CD4-positive, alpha-beta T cell treated with Interleukin-21 for 1 hour (primary cell): ENCODE data around the gene MPP2.
A peak's percentile ranks its signal among the peaks of the same experiment; 100 is the strongest.
"Not testable (repeated sequence)": the region's sequence is repeated elsewhere in the genome, so short reads cannot be mapped to it uniquely, and the experiment has no call there.

ENCODE experiments used
- DNase-seq: peaks from one replicate; pipeline ENCODE4 v3.0.0-alpha.2; 2020

MPP2 gene, protein sequence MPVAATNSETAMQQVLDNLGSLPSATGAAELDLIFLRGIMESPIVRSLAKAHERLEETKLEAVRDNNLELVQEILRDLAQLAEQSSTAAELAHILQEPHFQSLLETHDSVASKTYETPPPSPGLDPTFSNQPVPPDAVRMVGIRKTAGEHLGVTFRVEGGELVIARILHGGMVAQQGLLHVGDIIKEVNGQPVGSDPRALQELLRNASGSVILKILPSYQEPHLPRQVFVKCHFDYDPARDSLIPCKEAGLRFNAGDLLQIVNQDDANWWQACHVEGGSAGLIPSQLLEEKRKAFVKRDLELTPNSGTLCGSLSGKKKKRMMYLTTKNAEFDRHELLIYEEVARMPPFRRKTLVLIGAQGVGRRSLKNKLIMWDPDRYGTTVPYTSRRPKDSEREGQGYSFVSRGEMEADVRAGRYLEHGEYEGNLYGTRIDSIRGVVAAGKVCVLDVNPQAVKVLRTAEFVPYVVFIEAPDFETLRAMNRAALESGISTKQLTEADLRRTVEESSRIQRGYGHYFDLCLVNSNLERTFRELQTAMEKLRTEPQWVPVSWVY

DNA sequence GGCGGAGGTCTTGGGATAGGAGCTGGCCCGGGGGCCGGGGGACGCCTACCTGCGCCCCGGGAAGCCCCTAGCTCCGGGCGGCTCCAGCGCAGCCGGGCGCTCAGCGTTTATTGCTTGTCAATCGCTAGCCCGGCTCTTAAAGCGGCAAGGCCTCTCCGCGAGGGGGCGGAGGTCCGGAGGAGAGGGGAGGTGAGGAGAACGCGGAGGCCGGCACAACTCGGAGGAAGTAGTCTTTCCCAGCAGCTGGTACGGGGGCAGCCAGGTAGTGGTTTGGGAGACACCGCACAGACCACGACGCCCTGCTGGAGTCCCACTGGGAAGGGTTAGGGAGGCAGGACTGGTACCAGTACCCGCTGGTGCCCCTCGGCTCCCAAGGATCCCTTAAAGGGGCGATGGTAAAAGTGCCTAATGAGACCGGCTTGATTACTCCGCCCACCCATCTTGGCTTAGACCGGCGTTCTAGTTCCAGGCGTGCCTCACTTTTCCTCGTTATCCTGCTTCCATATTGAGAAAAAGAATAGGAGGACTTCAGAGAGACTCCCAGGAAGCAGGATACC is at the start of gene MPP2:
Gene MPP2 (minus strand): TSS at position 112 of the 557 bp plus-strand sequence. CDS start 3,076 bp downstream, outside the sequence.
- DNase-seq = peak; percentile 64

DNA sequence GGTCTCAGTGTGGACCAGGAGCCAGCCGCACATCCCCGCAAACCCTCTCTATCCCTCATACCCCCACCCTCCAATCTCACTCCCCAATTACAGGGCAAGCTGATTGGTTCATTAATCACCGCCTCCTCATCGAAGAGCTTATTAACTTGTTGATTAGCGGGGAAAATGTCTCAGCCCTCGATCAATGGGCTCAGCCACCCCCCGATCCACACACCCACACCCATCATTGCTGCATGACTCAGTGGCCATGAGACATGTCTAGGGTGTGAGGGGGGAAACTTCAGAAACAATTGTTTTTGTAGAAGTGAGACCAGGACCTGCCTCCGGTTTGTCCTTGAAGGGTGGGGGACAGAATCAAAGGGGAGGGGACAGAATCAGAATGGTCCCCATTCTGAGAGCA is 48.9 kb upstream of the MPP2 start:
- DNase-seq = no peak

DNA sequence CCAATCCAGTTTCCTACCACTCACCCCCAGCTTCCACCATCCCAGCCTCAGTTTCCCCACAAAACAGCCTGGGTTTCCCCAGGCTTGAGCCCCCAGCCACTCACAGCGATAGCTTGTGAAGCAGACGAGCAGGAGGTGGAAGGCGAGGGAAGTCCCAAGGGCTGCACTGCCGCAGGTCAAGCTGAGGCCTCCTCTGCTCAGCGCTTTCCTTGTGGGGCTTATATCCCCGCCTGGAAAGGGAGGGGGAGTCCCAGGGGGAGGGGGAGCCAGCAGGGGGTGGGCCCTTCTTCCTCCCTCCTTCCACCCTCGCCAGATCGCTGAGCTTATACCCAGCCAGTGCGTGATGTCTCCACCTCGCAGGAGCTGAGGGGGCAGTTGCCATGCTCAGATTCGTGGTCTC is 46.4 kb upstream of the MPP2 start, which contains the start of gene PYY:
Gene PYY (minus strand): TSS at position 195 of the 400 bp plus-strand sequence. CDS start 457 bp downstream, outside the sequence.
- DNase-seq = no peak

DNA sequence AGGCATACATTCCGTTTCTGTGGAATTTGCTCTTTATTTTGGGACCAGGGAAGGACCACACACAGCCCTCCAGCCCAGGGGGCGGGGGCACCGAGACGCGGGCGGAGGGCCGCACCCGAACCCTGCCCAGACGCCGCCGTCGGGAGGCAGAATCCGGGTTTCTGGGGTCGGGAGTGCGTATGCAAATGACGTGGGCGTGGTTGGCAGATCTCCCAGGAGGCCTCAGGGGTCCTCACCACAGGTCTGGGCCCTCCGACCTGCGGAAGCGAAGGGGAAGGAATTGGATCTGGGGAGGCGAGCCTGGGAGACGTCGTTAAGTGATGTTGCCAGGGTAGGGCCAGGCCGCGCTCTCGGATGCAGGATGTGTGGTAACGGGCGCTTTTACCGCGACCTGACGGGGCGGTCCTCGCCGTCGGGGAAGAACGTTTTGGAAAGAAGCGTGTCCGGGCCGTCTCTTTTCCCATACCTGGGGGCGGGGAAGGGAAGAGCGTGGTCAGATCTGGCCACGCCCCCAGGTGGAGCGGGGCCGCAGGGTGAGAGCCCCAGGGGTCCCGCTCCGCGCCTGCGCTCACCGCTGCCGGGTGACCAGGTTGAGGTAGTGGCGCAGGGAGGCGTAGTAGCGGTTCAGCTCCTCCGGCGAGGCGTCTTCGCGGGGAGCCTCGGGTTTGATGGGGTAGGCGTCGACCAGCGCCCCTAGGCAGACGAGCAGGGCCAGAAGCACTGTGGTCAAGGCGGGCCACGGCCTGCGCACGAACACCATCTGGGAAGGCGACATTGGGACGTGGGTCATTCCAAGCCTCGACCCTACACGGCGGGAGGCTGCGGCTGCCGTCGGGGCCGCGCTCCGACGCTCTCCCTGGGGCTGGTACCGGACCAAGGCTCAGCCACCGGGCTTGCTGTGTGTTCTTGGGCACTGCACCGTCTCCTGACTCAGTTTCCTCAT is 45.7 kb upstream of the MPP2 start:
- DNase-seq = no peak

DNA sequence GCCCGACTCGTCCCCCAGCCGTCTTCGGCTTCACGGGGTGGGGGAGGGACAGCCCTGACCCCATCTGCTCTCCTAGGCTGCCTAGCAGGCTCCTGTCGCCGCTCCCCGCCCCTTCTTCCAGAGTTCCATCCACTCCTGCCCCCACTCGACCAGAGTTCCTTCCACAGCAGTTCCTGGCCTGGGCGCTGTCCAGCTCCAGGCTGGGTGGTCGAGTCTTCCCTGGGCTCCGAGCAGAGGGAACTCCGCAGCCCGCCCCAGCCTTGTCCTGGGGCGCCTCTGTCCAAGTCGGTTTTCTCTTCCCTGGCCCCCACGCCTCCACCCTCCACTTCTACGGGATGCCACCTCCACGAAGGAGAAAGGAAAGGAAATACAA is 45.0 kb upstream of the MPP2 start:
- no peak for DNase-seq

DNA sequence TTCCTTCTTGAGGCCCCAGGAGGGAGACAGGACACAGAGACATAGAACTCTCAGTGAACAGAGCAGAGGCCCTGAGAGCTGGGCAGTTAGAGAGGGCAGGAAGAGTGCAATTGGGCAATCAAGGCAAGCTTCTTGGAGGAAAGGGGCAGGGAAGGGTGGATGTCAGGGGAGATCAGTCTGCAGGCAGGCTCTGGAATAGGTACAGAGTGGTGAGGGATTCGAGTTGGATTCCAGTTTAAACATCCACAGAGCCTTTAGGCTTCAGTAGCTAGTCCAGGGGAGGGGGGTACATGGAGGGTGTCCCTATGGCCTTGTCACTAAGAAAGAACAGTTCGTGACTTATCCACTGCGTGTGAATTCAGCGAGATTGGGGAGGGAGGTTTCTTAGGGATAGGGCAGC is 44.4 kb upstream of the MPP2 start:
- no peak for DNase-seq

DNA sequence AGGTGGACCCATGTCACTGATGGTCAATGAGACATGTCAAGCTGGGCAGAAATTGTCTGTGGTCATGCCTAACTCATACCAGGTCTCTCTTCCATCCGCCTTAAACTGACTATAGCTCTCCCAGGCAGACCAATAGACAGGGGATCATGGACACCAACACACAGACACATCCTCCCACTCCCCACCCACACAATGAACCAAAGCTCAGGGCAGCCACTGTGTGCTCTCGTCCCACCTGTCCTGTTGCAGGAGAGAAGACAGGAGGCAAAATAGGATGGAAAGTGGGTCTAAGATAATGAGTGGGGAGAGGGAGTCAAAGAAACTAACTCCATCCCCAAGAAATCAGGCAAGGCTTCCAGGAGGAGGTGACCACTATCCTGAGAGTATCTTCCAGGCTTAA is 43.2 kb upstream of the MPP2 start:
- DNase-seq = no peak

DNA sequence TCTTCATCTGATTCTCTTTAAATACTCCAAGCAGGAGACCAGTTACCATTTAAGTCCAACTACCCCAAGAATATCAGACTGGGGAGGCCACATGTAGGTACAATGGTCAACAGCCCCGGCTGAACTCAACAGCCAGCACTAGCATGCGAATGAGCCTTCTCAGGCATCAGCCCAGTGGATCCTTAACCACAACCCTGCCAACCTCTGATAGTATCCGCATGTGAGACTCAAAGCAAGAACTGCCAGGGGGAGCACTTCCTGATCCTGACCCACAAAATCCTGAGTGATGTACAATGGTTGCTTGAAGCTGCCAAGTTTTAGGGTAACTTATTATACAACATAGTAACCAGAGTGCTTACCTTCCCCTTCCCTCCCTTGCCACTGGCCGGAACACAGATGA is 42.4 kb upstream of the MPP2 start:
- DNase-seq = no peak

DNA sequence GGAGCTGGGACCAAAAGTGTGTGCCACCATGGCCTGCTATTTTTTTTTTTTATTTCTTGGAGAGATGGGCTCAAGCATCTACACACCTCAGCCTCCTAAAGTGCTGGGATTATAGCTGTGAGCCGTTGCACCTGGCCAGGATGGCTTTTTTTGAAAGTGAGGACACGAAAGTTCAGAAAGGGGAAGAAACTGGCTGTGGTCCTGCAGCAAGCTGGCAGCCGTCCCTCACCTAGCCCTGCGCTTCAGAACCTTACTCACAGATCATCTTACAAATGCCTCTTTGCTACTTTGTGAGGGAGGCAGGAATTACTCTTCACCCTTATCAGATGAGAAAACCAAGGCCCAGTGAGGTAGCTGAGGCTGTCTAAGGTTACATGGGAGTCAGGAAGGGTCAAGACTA is 39.4 kb upstream of the MPP2 start:
- DNase-seq = no peak

DNA sequence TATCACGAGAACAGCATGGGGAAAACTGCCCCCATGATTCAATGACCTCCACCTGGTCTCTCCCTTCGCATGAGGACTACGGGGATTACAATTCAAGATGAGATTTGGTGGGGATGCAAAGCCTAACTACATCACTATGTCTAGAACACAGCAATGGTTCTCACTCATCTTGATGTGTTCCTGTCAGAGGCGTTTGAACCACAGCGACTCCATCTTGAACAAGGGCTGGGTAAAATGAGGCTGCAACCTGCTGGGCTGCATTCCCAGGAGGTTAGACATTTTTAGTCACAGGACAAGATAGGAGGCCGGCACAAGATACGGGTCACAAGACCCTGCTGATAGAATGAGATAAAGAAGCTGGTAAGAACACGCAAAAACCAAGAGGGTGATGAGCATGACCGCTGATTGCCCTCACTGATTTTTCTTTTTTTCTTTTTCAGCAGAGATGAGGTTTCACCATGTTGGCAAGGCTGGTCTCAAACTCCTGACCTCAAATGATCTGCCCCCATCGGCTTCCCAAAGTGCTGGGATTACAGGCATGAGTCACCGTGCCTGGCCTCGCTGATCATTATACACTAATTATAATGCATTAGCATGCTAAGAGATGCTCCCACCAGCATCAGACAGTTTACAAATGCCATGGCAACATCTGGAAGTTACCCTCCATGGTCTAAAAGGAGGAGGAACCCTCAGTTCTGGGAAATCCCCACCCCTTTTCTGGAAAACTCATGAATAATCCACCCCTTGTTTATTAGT is 37.9 kb upstream of the MPP2 start:
- no peak for DNase-seq

DNA sequence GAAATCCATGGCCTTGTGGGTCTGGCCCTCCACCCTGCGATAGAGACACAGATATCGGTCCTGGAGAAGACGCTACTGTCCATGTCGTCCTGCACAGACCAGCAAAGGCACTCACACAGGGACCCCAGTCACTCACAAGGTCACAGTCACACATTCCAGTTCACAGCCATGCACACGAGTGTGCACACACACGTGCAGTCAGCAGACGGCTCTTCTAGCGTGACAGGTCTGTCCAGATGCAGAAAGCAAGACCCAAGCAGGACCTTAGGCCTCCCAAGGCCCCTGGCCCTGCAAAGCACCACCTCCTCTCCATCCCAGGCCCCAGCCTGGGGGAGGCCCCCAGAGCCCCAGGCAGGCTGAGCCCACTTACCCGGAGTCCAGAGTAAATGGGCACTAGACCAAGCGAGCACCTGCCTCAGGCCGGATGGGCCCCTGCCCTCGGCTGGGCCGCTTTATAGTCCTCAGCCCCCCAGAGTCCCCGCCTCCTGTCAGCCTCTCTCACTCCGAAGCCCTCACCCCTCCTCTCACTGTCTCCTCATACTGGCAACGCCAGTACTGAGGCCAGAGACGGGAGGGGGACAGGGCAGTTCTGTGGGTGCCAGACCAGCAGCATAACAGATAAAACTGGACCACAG is 34.8 kb upstream of the MPP2 start, which contains the start of gene PPY:
Gene PPY (minus strand): TSS at position 426 of the 635 bp plus-strand sequence. CDS start 822 bp downstream, outside the sequence.
- no peak for DNase-seq

DNA sequence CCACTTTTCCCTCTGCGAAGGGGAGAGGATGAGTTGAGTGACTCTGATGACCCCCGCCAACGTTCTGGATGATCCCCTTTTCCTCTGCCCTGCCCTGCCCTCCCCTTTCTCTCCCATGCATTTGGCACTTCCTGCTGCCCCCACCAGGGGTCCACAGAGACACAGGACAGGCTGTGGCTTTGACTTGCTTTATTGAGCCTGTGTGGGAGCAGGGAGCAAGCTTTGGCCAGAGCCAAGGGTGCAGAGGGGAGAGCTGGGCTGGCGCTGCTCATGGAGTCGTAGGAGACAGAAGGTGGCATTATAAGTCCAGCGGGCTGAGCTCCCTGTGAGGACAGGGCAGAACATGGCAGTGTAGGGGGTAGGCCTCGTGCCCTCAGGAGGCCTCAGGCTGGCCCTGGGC is 33.3 kb upstream of the MPP2 start:
- DNase-seq = no peak

DNA sequence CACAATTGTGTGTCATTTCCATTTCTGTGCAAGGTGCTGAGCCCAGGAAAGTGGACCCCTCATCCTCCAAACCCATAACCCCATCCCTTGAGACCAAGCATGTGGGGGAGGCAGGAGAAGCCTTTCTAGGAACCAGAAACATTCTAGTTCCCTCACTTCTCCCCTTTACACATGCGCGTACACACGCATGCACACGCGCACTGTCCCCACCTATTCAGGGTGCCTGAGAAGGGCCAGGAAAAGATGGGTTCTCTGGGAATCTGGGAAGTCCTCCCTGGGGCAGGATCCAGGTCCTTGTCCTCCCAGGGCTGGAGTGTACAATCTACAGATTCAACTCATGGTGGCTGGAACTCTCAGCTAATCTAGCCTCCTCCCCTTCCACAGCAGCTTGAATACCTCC is 32.5 kb upstream of the MPP2 start:
- DNase-seq = no peak

DNA sequence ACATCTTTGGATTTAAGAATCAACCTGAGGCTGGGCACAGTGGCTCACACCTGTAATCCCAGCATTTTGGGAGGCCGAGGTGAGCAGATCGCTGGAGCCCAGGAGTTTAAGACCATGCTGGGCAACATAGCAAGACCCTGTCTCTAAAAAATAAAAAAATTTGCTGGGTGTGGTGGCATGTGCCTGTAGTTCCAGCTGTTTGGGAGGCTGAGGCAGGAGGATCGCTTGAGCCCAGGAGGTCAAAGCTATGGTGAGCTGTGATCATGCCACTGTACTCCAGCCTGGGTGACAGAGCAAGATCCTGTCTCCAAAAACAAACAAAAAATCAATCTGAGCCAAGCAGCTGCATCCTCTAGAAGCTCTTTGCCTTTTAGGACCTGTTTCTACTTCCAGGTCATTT is 32.1 kb upstream of the MPP2 start:
- not testable (repeated sequence) for DNase-seq

DNA sequence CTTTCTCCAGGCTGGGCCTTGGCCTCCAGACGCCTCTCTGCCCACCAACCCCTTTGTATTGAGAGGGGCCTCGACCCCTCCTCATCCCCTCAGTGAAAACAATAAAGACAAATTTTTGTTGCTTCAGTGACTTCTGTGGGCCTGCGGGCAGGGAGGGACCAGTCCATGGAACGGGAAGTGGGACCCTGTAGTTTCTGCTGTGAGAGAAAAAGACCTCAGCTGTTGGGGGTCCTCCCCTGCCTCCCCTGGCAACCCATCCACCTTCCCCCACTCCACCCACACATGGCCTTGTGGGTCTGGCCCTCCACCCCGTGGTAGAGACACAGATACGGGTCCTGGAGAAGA is 31.5 kb upstream of the MPP2 start:
- DNase-seq = no peak

DNA sequence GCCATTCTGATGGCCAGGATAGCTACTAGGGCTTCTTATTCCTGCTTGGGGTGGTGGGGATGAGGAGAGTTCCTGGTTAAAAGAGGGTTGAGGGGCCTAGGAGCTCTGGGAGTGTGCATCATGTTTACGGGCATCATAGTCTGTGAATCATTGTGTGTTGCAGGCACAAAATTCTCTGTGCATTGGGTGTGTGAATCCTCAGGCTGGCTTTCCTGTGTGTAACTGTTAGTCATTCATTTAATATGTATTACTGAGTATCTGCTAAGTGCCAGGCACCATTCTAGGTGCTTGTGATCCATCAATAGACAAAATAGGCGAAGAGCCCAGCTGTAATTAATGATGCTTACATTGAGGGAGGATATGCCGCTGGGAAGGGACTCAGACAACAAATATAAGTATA is 29.1 kb upstream of the MPP2 start:
- DNase-seq = no peak

DNA sequence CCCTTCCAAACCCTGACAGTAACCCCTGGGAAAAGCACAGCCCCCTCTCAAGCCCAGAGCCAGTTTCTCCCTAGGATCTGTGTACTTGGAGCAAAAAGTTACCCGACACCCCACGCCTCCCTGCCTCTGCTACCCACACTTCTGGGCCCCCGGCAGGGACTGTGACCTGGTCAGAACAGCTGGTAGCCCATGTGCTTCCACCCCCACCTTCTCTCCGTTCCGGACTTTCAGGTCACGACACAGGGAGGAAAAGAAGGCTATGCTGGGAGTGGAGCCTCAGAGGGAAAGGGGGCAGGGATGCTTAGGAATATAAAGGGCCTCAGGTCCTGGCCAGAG is 28.6 kb upstream of the MPP2 start:
- no peak for DNase-seq

DNA sequence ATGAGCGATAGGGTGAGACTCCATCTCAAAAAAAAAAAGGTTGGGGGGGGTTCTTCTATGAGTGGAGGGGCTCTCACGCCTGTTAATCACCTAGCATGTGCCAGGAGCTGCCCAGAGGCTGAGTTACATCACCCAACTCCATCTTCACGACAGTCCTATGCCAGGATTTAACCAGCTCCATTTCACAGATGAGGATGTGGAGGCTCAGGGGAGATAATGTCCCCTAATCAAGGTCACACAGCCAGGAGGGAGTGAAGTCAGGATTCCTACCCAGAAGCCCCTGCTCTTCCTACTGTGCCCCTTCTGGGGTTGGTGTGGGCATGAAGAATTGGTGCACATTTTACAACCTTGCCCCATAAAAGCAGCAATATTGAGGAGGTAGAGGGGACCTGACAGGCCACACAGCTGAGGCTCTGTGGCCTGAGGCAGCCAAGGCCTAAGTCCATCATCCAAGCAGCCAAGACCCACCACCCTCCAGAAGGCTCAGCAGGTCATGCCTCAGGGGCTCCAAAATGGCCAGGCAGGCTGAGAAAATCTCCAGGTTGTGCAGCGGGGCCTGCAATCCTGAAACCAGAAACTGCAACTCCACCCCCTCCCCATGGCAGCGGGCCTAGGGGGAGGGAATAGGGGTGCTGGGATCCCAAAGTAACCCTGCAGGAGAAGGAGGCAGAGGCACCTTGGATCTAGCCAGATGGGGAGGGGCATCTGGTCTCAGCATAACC is 28.0 kb upstream of the MPP2 start:
- no peak for DNase-seq

DNA sequence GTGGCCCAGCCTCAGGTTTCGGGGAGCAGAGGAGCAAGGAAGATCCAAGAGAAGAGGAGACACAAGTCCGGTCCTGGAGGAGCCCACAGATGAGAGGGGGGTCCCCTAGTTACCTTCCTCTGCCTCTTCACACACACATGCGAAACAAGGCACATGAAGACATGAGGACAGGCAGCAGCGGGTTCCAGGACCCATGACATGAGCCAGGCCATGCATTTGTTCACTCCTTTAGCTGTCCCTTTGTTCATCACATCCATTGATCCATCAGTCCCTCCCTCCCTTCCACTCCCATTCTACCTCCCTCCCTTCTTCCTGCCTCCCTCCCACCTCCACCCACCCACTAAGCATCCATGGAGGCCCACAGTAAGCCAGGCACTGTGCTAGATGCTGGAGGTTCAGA is 25.6 kb upstream of the MPP2 start:
- no peak for DNase-seq

DNA sequence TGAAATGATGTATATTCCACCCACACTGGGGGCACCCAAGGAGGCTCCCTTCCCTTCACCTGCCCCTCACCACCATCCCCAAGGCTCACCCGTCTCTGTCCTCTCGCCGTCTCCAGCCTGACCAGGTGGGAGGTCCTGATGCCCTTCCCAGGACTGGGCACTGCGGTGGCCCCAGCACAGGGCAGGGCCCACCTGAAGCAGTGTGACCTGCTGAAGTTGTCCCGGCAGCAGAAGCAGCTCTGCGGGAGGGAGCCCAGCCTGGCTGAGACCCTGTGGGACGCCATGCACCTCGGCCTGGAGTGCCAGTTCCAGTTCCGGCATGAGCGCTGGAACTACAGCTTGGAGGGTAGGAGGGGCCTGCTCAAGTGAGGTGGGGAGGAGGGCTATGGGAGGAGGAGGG is 25.0 kb upstream of the MPP2 start:
- DNase-seq = no peak

DNA sequence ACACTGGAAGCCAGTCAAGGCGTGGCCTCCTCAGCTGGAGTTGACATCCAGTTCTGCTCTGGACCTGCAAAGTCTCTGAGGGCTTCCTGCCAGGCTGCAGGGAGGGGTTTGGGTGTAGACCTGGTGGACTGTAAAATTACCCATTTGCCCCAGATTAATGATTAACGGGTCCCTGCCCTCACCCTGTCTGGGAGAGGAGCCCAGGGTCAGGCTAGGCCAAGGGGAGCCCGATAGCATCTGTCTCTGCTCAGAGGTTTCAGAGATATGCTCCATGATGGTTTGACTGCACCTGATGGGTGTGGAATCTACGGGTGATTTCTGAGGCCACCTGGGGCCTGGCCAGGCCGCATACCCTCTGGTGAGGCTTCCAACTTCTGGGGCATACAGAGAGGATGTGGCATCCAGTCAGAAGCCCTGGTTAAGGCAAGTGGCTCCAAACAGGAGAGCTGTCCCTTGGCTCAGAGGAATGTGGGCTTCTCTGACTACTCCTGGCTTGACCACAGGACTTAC is 23.8 kb upstream of the MPP2 start:
- DNase-seq = no peak
